GM12892 (cell line): ENCODE data around the gene OR51B4.

Experiments
- POLR2A ChIP-seq: IDR thresholded peaks from 2 replicates; pipeline ENCODE4 v1.6.1; 2011; ENCODE audit warnings: low read depth, low read length, control low read depth
- POLR2AphosphoS5 ChIP-seq: IDR thresholded peaks from 2 replicates; pipeline ENCODE4 v1.6.1; 2011; ENCODE audit warnings: low read depth, low read length, control low read depth

DNA sequence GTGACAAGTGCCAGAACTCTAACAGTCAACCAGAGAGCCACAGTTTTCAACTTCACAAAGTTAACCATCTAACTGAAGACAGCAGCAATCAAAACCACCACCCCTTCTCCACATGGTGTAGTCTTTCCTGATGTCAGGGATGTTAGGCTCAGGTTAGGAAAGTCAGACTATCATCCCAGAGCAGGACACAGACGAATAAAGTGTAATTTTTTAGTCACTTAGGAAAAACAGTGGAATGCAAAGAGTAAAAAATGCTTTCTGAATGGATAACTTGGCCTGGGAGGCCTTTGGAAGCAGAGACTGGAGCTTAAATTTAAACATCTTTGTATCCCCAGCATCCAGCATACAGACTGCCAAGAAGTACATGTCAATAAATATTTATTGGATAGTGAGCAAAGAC, 15.4 kb downstream of the OR51B4 start:
- no peak for TF ChIP-seq POLR2A
- TF ChIP-seq POLR2AphosphoS5 = no peak
